GM18511 (cell line): ENCODE measurements around the gene C17orf50.

Experiments
- ATAC-seq: cut with Tn5 transposase; IDR thresholded peaks from one replicate; pipeline ENCODE4 v1.9.1; 2021; ENCODE audit warnings: mild to moderate bottlenecking, moderate library complexity; ENCODE audit not compliant: unreplicated experiment

The C17orf50 gene

DNA sequence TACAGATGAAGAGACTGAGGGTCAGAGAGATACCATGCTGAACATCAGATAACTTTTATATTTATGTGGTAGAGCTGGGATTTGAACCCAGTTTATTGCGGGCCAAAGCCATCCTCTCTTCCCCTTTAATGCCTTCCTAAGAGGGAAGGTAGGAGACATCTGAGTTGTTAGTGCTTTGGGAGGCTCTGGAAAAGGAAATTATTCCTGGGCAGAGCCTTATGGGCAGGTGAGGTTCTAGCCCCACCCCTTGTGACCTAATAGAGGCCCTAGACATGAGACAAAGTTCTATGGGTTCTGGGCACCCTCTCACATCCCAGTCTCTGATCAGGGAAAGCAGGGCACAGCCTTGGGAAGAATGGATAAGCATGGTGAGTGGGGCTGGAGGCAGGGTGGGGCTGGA, at the start of gene C17orf50:
Gene C17orf50, plus strand, starts transcription at position 301 of the 400 bp plus-strand sequence. Its CDS starts 55 bp downstream, at position 356.
- ATAC-seq = no peak

DNA sequence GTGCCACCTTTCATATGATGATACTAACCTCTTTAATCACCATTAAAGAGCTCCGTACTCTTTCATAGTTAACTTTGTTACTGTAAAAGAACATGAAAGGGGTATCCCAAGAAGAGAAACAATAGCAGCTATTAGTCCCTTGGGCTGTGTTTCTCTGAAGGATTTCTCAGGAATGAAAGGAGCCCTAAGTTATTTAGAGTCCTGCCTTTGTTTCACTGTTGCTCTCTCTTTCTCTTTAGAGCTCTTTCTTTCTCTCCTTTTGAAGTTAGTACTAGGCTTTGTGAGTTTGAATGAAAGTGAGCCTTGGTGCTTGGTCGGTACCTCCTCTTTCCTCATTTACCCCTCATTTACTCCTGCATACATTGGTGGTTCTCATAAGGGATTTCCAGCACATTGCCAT, 49.7 kb upstream of the C17orf50 start:
- ATAC-seq = no peak

DNA sequence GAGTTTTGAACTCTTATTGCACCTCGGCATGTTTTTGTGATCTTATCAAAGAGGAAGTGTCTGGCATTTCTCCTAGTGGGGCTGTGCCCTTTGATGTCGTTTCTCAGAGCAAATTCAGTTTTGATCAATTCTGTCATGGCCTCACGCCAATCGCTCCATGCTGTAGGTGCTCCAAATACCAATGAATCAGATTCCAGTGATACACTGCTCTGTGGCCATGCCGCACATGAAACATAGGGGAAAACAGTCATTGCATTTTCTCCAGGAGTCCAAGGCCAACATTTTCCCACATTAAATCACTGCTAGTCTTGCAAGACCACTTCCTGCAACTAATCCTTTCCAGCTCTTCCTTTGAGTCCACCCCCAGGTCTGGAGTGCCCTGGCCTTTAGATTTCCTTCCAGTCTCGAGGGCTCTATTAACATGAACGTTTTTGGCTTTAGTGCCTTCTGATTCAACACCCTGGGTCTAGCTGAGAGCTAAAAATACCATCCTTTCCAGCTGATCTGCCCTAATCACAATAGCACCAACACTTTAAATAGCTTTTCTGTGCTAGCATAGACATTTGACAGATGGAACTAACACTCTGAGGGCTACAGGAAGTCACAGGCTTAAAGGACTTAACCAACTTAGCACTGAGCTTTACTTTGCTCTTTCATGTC, 47.5 kb upstream of the C17orf50 start:
- ATAC-seq = no peak

DNA sequence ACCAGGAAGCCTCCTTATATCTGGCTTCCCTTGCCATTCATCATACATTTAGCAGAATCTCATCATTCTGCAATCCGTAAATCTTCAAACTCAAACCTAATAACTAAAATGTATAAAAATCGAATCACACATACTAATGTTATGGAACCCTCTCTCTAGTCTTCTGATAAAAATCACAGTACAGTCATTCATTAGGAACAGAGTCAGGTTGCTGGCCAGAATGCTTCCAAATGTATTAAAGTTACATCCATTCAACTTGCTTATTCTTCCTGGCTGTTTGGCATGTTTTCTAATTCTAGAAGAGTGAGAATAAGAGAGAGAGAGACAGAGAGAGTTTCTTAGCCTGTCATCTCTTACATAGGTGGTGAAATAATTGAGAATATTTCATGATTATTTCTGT, 45.7 kb upstream of the C17orf50 start:
- ATAC-seq = no peak

DNA sequence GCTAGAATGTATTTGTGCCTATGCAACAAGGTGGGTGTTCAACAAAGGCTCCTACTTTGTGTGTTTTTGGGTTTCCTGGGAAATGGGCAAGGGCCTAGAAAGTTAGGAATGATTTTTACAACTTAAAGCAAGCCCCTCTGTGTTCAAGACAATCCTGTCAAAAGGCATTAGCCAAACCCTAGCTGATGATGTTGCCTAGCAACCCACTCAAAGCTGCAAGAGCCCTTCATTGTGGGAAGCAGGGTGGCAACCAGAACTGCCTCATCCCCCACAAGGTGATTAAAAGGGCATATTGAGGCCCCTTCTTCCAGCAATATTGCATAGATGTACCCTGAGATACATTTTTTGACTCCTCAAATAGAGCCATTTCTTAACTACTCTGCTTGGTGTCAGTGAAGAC, 45.3 kb upstream of the C17orf50 start:
- ATAC-seq = no peak

DNA sequence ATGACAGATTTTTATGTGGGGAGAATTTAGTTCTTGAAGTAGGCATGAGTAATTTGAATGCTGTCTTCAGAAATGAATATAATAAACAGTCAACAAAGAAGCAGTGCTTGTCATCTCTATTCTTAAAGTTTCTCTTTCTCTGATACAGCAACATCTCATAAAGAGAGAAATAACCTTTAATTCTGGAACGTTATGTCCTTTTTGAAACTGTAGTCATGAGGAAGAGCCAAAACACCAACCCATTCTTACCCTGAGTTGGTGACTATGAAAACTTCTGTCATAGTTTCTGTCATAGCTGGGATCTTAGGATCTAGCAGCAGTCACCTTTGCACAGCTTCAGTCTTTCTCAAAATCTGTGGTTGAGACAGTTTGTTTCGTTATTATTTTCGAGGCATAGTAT, 44.5 kb upstream of the C17orf50 start:
- no peak for ATAC-seq

DNA sequence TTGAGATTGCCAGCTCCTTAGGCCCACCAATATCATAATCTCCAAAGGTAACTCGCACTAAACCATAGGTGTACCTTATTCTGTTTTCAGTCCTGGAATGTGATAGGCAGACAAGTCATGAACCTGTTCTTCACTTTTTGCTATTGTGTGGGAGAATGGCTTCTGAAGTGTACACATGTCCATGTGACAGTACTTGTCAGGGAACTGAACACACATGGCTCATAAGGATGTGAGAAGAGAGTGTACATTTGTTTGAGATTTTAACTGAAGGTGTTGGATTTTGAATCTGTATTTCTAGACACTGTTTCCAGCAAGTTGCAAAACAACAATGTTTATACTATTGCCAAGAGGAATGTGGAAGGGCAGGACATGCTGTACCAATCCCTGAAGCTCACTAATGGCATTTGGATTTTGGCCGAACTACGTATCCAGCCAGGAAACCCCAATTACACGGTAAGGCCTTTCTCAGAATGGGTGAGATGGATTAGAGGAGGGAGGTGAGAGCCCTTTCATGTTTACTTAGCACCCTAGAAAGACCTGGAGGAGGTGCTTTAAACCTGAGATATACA, 43.7 kb upstream of the C17orf50 start:
- no peak for ATAC-seq

DNA sequence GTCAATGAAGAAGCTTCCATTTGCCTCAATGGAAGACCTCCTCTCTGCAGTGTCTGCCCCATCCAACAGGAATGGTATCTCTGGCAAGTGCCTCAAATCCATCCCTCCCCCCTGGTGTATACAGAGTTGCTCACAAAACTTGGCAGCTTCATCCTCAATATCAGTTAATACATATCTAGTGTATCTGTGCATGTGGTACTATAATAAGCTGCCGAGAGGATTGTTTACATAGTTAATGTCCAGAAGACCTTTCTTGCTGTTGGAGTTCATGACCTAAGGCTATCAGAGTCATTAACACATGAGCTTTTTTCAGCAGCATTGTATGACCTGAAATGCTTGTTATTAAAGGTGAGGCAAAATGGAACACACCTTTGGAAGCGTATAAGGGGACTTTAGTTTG, 43.2 kb upstream of the C17orf50 start:
- no peak for ATAC-seq

DNA sequence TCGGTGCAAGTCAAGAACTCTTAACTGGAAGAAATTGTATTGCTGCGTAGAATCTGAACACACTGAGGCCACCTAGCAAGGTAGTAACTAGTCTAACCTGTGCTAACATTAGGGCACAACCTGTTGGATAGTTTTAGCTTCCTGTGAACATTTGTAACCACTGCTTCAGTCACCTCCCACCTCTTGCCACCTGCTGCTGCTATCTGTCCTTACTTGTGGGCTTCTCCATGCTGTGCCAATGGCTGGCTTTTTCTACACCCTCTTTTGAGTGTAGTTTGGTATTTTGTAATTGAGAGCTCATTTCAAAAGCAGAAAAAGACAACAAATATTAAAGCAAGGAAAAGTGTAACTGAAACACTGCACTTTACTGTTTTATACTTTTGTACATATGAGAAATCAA, 37.0 kb upstream of the C17orf50 start:
- no peak for ATAC-seq

DNA sequence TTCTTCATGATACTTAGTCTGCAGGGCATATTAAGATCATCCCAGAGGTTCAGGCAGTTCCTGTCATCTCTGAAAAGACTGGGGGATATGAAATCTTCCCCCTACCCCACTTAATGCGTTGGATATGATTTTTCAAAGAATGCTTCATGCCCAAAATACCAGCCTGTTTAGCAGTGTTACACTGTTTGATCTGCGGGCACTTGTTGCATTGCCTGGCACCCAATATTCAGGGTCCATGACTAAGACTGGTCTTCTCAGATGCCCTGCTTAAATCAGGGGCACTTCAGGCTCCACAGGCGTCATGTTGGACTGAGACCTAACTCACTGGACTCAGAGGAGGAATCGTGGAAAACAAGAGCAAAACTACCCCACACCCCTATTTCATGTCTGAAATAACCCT, 35.6 kb upstream of the C17orf50 start:
- no peak for ATAC-seq

DNA sequence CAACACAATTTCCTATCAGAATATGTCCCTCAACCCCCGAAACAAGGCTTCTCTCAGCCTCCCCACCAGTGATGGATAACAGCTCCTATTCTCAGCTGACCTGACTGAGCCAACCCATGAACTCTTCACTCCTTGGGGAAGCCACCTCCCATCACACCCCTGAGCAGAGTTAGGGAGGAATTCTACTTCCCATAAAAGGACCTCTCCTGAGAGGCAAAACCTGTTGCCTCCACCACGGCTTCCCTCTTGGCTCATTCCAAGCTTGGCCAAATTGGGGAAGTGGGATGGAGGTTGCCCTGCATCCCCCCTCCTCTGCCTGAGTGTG, 34.9 kb upstream of the C17orf50 start:
- no peak for ATAC-seq

DNA sequence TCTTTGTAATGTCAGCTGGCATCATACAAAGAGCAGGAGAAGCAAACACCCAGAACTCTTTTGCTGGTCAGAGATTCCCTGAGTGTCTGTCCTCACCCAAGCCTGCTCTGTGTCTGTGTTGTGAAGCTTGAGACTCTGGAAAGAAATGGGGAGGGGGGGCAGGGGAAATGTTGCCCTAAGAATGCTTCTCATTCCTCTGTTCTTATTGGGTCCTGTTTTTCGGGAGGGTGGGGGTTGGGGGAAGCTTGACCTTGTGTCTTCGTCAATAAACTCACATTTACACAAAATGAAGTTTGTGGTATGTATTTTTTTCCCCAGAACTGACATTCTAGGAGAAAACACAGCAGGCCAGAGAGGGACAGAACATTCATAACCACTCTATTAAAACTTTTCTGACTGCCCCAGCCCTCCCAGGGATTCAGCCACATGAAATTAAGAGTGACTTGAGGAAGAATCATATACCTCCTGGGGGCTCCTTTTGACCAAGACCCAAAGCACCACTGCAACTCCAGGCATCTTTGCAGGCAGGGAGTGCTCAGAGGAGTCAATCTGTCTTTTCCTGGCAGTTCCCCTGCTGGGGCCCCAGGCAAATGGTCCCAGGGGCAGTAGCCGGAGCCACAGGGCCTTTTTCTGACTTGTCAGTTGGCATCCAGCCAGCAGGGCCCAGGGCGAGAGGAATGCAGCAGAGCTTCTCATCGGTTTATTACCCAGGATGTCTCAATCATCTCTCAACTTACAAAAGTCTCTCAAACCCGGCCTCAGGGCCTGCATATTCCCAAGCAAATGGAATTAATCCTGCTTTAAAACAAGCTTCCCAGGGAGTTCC, 34.3 kb upstream of the C17orf50 start:
- ATAC-seq = no peak

DNA sequence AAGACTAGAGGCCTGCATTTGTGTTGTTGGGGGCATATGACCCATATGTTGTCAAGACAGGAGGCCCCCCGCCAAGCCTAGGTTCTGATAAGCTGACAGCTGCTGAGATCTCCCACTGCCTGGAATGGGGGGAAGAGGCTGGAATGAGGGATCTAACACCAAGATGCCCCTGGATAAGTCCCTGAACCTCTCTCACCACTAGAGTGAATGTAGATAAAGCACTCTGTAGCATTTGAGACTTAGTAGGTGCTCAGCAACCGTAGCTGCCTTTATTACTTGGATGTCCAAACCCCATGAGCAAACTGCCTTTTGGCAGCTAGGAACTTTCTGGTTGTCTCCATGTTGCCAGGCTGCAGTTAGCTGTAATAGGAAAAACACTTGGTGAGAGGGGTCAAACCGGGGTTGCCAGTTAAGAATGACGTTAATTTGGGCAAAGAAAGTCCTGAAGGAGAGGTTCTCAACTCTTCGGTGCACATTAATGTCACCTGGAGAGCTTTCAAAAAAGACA, 33.7 kb upstream of the C17orf50 start:
- ATAC-seq = no peak

DNA sequence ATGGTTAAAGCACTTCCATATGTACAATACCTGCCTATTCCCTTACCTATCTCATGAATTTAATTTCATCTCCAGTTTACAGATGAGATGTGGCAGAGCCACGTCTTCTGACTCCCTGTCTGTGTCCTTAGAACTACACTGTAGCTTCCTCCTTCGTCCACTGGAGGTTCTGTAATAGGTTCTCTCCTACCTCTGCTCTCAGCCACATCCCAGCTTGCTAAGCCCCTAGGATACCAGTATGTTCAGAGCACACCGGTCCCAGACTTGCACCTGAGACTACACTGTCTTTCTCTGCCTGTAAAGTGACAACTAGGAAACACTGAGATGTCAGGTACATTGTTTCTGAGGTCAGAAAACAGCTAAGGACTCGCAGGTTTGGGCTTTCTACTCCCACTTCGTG, 33.1 kb upstream of the C17orf50 start:
- no peak for ATAC-seq

DNA sequence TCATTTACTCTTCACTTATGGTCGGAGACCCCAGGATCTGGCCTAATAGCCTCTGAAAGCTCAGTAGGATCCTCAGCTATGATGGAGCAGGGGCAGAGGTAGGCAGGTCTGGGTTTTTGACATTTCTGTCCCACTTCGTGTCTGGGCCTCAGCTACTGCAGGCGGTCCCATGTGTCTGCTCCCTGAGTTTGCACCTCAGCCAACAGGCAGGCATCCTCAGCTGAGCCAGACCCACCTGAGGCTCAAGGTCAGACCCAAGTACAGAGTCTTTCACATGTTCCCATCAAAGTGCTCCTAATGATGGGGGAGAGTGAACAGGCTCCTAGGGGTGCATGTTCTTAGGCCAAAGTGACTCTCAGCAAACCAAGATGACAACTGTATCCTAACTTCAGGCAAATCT, 32.1 kb upstream of the C17orf50 start:
- no peak for ATAC-seq

DNA sequence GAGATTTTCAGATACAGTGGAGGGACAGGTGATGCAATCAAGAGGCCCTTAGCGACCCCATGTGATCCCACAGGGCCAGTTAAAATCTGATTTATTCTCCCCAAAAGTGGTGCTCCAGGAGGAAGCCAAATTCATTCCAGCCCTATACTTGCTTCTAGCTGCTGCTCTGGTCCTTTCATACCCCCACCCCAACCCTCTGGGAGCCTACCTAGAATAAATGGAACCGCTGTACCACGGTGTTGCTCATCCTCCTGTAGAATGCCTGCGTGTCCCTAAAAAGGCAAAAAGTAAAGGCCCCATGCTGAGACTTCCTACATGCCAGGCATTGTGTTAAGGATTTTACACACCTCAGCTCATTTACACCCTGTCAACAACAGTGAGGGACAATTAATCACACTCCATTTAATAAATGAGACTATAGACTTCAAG, 31.3 kb upstream of the C17orf50 start:
- ATAC-seq = no peak

DNA sequence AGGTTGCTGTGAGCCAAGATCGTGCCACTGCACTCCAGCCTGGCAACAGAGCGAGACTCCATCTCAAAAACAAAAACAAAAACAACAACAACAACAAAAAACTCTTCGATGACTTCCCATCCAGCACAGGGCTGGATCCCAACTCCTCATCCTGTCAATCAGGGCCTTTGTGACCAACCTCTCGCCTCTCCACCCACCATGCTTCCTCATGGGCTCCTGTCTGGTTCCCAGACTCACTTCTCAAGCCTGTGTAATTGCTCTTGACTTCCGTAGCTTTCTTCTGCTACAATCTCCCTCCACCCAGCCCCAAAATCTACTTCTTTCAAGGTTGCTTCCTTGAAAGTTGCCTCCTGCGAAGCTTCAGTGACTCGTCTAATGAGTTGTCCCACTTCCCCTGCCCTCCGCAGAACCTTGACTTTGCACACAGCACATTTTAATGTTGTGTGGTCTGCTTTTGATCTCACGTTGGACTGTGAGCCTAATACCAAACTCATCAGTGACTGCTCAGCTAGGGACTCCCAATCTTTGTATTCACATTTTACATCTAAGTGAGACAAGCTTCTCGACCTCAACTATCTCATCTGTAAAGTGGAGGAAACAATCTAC, 30.2 kb upstream of the C17orf50 start:
- no peak for ATAC-seq

DNA sequence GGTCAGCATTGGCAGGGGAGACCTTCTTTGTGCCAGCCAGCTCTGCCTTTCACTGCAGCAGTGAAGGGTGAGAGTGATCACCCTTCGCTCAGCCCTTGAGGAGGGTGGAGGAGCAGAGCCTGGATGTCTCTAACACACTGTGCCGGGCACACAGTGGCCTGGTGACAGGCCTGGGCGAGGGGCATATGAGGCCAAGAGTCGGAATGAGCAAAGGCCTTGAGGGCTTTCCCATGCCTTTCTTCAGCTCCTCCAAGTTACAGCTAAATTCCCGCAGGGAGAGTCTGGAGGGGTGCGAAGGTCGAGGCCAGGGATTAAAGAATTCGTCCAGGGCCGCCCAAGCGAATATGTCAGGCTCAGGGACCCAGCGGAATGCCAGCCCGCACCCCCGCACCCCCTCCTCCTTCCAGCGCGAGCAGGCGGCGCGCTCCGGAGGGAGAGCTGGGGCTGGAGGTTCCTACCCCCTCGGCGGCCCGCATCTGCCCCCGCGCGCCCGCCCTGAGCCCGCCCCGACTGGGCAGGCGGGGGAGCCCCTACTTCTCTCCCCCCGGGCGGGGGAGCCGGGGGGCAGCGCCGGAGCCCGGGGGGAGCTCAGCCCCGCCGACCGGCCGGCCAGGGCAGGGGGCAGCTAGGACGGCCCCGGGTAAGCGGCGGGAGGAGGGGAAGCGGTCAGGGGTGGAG, 29.3 kb upstream of the C17orf50 start, which contains the start of gene RASL10B:
Gene RASL10B, plus strand, starts transcription at position 401 of the 678 bp plus-strand sequence. CDS start 3,546 bp downstream, outside the sequence.
- no peak for ATAC-seq

DNA sequence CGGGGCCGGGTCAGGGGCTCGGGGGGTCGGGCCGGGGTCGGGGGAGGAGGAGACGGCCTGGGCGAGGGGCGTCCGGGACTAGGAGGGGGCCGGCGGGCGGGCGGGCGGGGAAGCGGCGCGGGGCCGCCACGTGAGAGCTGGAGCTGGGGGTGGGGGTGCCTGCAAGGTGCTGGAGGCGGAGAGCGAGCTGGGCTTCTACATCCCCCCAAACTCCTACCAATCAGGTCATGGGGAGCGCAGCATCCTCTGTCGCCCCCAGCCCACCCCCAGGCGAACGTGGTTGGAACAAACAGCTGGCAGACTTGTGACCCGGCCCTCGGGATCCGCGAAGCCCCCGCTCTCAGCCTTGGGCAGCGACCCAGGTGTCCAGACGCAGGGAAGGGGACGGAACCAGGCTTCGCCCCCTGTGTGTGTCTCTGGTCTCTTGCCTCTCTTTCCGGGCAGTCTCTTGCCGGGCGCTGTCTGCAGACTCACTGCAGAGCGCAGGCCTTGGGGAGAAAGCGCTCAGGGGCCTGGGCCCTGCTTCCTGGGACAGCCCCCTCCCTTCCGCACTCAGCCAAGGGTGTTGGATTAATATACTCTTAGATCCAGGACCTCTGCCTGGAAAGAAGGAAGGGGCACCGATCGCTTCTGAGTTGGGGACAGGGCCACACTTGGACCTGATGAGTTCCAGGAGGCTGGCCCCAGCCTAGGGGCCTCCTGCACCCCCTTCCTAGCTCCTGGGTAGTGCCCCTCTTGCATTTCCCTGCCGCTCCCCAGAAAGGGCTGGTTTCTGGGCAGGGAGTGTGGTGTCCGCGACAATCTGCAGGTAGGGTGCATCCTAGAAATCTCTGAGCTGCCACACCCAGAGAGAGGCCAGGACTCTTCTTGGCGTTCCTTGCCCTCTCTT, 28.5 kb upstream of the C17orf50 start:
- ATAC-seq = no peak

DNA sequence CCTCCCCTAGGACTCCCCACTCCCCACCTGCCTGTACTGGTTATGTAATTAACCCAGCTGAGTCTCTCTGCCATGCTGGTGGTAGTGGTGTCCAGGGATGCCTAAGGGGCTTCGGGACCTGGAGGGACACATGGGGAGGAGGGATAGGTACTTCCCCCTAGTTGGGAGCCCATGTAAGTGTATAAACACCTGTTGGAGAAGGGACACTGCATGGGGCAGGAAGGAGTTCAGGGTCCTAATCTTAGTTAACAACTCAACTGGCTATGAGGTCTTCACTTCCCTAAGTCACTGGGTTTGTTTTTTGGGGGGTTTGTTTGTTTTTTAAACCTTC, 27.9 kb upstream of the C17orf50 start:
- ATAC-seq = no peak
